Fibroblast of skin of right biceps (primary cell): ENCODE data around the gene MPST.

Experiments
- DNase-seq: peaks from one replicate; pipeline ENCODE4 v3.0.0-alpha.2; 2013

The MPST gene

GRCh38 chr22:37048133-37048532, 28.6 kb downstream of the MPST start:
- DNase-seq: peak; percentile 25

- DNase-seq: no peak
Observed at GRCh38 chr22:37049224-37049623, 29.7 kb downstream of the MPST start.

GRCh38 chr22:37050913-37051312, 31.4 kb downstream of the MPST start:
- DNase-seq: no peak

GRCh38 chr22:37051391-37052385, 32.1 kb downstream of the MPST start, which contains the start of gene KCTD17:
TSS of gene KCTD17 (plus strand) at chr22:37051742. CDS start at chr22:37051761, 19 bp downstream.
- peak; percentile 76 for DNase-seq

GRCh38 chr22:37052386-37053309, 33.1 kb downstream of the MPST start:
- no peak for DNase-seq

- DNase-seq: no peak
Observed at GRCh38 chr22:37053310-37054055, 33.9 kb downstream of the MPST start.

- DNase-seq: no peak
Observed at GRCh38 chr22:37054056-37054395, 34.5 kb downstream of the MPST start.

GRCh38 chr22:37054600-37055365, 35.2 kb downstream of the MPST start:
- no peak for DNase-seq

- no peak for DNase-seq
Observed at GRCh38 chr22:37056246-37056645, 36.7 kb downstream of the MPST start.

GRCh38 chr22:37057226-37057625, 37.7 kb downstream of the MPST start:
- no peak for DNase-seq

- DNase-seq: no peak
Observed at GRCh38 chr22:37057796-37058510, 38.4 kb downstream of the MPST start.

GRCh38 chr22:37058917-37059701, 39.6 kb downstream of the MPST start:
- DNase-seq: no peak

GRCh38 chr22:37059876-37060449, 40.4 kb downstream of the MPST start:
- no peak for DNase-seq

GRCh38 chr22:37060801-37061610, 41.5 kb downstream of the MPST start:
- DNase-seq: no peak

GRCh38 chr22:37061611-37062375, 42.3 kb downstream of the MPST start:
- DNase-seq: no peak

GRCh38 chr22:37062376-37062675, 42.8 kb downstream of the MPST start:
- no peak for DNase-seq

- DNase-seq: no peak
Observed at GRCh38 chr22:37062702-37063381, 43.3 kb downstream of the MPST start.
